ENCODE measurements around the gene NAP1L4.

The NAP1L4 gene

DNA sequence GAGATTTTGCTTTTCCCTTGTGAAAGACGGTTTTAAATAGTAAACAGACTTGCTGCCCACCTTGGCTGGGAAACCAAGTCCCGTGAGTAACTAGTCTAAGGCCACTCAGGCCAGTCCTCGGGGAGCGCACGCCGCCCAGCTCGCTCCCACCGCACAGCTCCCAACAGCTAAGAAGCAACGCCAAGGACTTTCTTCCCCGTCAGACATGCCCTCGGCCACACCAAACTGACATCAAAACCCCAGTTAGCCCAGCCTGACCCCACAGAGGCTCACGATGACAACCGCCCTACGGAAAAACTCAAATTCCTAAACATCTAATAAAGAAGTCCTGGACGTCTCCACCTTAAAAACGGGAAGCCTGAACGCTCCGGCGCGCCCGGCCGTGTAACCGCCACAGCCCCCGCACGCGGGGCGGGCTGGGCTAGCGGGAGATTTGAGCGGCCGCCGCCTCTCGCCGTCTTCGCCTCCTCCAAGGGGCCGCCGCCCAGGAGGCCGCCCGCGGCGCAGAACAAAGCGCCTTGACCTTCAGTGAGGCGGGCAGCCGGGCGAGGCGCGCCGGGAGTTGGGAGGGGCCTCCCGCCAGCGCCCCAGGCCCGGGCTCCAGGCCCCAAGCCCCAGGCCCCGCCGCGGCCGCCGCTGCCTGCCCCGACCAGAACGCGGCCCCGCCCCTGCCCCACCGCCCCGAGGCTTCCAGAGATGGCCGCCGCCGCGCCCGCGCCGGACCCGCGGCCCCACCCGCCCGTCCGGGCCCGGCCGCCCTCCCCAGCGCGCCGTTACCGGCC, 486 bp downstream of the NAP1L4 start:
- no peak for DNase-seq

DNA sequence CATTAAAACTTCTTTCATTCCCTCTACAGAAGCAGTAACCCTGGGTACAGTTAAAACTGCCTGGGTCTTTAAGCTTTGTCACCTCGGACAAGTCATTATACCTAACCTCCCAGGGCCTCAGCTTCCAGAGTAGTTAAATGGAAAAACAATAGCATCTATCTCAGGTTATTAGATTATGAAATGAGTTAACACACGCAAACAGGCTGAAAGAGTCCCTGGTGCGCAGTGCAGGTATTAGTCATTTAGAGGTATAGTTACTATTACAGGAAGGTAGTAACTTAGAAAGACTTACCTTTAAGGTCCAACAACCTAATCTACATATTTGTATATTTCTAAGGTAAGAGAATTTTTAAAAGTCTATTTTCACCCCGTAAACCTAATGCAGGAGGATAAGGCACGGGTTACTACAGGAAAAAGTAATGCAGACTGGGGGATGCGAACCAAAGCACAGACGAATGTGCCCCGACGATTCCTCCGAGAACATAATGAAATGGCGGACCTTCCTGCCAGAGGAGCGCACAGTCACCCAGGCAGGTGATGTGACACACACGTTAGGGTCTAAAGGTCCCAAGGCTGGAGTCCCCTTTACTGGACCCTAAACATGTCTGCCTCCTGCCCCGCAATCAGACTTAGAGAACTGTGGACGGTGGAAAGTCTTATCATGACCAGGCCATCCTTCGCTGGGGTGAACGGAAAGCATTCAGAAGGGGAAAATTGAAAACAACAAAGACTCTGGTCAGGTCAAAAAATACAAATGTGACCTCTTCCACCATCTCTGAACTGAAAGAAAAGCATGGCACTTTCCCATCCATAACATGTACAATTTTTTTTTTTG, 1.3 kb downstream of the NAP1L4 start:
- peak; percentile 48 for DNase-seq

DNA sequence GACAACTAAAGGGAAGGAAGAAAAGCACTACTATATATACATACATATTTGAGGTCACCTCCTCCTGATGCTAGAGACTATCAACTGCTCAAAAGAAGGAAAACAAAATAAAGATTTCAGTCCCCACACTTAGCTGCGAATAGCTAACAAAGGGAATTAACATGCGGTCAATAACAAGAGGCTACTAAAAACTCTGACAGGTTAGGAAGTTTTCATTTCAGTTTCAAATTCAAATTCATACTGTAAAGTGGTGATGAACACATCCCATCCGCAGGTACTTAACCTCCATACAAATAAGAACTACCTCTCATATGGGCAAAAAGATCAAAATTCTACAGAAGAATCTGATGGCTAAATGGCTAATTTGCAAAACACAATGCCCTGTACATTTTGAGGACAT, 2.6 kb downstream of the NAP1L4 start:
- no peak for DNase-seq

DNA sequence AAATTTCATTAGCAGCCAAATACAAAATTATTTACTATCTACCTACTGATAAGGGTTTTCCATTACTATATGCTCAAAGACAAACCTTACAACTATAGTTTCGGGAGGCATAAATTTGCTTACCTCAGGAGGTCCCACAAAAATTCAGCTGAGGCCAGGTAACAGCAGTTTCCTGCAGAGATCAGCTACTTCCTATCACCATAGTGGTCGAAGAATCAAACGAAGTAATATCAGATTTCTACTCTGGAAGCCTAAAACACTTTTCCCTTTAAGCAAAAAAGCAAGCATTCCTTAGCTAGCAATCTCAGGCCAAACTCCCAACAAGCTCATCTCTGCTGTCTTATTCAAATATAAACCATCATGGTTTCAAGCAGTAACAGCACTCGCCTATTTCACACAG, 3.1 kb downstream of the NAP1L4 start:
- DNase-seq: no peak

DNA sequence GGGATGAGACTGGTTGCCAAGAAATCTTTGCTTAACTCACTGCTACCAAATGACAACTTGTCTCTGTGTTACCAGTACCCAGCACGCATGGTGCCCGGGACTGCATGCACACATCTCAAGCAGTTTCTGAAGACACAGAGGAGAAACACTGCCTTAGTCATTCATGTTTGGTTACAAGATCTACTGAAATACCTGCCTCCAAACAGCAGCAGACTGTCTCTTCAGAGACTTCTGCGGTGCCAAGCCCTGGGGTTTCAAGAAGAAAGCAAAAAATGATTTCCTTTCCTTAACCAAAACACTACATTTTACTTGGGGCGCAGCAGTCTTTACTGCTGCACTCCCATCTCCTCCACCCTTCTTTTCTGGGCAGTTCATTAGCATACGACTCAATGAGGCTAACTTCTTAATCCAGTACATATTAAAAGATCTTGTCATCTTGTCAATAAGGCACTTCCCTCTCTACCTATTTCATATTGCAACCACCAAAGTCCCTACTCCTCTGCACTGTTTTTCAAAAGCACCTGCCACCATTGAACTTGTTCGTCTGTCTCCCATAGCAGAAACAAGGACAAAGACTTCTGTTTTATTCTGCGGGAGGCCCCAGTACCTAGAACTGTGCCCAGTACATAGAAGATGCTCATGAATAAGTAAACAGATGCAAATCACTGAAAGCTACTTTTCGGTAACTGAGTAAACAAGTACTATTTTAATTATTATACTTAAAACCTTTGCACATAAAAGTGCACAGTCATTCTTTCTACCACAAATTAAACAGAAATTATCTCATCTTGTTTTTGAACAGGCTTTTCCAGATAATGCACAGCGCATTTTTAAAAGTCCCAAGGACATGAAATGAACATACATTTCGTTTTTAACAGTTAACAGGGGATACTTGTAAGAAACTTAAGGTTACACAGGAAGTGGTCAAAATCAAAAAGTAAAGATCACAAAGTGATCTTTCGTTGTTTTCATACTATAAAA, 4.0 kb downstream of the NAP1L4 start:
- DNase-seq: peak; percentile 60

DNA sequence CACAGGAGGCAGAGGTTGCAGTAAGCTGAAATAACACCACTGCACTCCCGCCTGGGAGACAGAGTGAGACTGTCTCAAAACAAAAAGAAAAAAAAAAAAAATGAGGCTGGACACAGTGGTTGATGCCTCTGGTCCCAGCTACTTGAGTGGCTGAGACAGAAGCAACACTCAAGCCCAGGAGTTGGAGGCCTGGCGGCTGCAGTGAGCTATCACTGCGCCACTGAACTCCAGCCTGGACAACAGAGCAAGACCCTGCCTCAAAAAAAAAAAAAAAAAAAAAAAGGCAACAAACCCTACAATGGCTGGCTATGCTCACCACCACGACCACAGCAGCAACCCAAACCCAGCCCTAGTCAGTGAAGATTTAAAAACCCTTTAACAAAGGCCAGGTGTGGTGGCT, 8.2 kb downstream of the NAP1L4 start:
- DNase-seq: no peak

DNA sequence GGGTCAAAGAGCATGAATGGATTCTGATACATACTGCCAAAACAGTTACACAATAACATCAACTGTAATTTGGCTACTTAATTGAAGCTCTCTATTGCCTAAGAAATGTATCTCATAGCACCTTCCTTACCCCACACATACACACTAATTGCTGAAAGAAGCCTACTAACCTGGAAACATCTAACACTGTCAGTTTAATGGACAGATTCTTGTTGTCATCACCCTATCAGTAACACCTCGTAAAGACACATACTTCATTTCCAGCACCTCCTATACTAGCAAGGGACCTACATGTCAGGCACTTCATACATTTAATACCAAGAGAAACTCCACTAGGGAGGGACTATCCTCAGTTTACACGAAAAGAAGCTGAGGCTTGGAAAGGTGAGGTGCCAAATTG, 9.9 kb downstream of the NAP1L4 start:
- no peak for DNase-seq

DNA sequence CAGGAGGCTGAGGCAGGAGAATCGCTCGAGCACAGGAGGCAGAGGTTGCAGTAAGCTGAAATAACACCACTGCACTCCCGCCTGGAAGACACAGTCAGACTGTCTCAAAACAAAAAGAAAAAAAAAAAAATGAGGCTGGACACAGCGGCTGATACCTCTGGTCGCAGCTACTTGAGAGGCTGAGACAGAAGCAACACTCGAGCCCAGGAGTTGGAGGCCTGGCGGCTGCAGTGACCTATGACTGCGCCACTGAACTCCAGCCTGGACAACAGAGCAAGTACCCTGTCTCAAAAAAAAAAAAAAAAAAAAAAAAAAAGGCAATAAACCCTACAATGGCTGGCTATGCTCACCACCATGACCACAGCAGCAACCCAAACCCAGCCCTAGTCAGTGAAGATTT, 11.0 kb downstream of the NAP1L4 start:
- DNase-seq: no peak

DNA sequence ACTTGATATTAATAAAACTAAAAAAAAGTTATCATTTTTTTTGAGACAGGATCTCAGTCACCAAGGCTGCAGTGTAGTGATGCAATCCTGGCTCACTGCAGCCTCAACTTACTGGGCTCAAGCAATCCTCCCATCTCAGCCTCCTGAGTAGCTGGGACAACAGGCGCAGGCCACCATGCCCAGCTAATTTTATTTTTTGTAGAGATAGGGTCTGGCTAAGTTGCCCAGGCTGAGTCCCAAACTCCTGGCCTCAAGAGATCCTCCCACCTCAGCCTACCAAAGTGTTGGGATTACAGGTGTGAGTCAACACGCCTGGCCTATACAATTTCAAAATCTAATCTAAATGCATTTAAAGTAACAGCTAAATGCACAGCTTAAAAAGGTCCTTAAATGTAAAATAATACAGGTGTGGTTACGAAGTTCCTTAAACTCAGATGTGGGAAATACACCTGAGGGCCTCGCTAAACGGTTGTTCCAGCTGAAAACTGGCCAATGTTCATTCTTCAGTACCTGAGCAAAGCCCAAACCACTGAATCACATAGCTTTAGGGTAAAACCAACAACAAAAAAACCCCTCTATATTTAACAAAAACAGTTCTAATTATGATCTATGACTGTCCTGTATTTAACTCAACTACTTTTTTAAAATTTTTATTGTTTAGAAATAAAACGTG, 11.8 kb downstream of the NAP1L4 start:
- DNase-seq: no peak

DNA sequence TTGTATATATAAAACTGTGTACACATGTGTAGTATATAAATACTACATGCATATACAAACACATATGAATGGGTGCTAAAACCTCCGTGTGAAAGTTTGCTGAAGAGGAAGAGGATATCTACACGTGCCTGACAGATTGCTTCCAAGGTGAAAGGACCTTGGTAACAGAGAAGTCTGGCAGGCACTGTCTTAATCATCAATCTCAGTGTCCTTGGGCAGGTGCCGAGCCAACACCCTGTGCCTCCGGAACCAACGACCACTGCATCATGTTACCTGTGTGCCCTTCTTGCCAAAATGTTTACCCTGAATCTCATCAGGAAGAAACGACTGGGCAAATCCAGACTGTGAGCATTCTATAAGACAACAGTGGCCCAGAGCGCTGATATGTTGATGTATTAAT, 15.0 kb downstream of the NAP1L4 start:
- DNase-seq: no peak

DNA sequence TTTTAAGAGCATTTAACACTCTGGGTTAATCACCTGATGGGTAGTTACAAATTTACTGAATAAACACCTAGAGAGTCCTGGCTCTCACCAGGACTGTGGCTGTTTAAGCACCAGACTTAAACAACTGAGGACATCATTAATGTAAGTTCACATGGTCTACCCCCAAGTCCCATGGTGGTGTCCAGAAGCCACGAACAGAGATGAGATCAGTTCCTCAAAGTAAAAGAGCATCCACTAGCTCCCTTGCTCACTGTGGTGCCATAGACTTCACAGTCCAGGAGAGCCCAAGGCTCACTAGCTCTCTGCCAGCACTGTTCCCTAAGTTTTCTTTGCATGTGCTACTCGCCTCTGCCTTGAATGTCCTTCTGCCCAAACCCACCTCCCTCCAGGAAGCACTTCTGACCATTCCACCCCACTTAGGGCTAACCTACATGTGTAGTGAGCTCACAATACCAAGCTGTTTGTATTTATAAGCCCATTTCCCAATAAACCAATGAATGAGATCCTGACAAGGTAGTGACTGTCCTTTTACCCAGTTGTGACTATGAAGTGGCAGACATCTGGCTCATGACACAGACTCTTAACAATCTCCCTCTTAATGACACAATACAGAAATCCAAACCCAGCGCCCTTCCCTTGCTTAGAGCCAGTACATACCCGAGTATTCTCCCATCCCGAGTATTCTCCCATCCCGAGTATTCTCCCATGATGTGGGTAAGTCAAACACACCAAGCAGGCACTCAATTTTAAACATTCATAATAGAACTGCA, 15.7 kb downstream of the NAP1L4 start:
- no peak for DNase-seq

DNA sequence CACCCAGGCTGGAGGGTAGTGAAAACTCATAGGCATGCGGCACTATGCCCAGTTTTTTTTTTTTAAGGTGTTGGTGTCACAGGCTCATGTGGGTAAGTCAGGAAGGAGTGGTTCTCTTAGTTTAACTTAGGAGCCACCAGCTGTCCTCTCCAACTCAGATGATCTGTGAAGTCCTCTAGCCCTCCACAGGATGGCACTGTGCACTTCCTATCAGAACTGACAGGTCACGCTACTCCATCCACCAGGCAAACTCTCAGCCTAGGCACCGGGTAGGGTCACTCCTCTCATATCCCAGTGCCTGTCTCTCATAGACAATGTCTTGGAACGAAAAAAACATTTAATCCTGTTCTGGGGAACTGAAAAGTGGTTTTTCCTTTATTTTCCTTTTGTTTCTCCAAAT, 16.5 kb downstream of the NAP1L4 start:
- DNase-seq: peak; percentile 40

DNA sequence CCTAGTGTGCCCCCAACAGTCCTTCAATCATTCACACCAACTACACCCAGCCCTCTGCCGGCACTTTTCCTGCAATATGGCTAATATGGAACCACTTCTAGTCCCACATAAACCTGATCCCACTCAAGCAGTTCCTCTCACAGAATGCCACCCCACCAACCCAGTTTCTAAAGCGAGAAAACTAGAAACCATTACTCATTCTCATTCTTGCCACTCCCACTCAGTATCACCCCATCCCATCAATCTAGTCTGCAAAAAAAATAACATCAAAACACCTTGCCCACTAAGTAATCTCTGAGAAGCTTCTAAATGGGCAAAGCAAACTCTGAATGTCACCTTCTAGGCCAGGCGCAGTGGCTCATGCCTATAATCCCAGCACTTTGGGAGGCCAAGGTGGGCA, 17.9 kb downstream of the NAP1L4 start:
- DNase-seq: no peak

DNA sequence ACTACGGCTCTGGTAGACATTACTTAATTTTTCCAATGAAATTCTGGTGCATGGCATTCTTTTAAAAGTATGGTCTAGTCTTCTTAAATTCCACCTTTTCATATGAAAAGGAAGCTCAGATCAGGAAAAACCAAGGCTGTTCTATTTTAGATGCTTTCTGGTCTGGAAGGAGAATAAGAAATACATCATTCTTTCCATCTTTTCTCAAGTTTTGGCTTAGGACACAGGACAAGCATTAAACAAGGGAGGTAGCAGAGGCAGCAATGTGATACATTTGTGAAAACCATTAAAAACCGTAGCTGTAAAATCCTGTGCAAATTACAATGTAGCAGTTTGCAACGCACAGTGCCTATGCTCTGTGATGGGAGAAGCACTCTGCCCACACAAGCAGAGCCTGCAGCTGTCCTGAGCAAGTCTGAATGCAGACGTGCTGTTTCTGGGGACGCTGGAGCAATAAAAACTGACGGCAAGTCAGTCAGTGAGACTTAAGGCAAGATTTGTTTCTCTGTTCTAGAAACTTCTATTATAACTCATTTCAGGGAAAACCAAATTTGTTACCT, 23.7 kb downstream of the NAP1L4 start:
- DNase-seq: no peak

DNA sequence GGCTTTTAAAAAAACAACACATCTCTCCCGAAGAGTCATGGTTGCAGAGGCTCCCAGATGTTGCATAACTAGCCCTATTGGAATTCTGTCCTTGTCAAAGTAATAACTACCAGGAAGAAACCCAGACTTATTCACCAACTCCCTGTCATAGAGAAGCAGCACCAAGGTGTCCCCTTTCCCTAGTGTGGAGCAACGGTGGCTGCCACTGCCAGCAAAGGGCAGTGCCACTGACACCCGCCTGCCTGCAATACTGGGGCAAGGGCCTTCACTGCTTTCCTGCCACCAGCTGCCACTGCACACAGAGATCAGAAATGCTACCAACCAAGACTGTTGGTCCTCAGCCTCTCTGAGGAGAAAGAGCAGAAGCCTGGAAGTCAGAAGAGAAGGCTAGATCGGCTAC, 27.3 kb downstream of the NAP1L4 start:
- DNase-seq: no peak

DNA sequence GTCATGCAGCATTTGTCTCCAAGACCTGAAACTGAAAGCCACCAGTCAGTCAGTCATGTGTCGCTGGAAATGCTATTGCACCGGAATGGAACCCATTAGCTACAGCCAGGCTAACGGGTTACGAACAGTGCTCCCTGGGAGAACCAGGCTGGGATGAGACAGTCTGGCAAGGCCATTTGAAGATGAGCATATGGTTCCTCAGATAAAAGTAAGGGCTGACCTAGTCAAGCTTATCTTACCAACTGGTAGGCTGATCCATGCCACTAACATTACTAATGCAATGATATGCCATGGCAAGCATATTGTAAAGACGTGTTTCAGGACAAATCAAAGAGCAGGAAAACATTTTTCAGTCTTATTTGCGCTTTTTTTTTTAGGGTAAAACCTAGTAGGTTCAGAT, 28.4 kb downstream of the NAP1L4 start:
- no peak for DNase-seq

DNA sequence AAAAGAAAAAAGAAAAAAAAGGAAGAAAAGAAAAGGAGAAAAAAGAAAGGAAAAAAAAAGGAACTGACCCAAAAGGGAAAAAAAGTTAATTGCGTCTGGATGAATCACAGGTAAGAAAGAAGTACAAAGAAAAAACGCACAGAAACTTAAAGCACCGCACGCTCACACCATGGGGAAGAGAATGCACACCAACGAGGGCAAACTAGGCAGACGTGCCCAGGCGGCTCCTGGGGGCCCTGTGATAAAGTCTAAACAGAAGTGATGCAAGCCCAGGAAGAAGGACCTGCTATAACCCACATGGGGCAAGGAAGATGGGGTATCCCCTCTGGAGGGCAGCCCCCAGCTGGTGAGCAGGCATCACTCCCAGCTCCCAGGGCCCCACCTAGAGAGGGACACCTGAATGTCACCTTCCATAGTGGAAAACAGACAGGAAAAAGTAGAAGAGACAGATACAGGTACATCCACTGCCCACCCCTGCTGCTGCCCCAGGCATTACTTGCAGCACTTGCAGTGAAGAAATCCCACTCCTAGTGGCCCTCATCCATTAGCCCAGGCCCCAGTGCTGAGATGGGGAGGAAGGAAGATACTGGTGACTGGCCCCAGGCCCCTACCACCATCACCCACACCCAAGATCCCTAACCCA, 28.9 kb downstream of the NAP1L4 start:
- no peak for DNase-seq

DNA sequence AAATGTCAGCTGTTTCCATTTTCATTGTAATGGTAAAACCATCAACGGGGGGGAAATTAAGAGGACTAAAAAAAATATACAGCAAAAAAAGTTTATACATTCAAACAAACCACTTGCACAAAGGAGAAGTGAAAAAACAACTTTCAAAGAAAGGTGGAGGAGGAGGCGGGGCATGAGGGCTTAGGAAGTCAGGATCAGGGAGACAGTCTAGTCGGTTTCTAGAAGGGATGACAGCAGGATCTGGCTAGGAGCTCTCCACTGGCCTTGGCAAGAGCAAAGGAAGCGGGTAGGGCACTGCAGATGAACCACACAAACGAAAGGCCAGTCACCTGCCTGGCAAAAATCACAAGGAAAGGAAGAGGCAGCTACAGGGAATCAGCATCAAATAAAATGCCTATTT, 31.0 kb downstream of the NAP1L4 start:
- DNase-seq: no peak

DNA sequence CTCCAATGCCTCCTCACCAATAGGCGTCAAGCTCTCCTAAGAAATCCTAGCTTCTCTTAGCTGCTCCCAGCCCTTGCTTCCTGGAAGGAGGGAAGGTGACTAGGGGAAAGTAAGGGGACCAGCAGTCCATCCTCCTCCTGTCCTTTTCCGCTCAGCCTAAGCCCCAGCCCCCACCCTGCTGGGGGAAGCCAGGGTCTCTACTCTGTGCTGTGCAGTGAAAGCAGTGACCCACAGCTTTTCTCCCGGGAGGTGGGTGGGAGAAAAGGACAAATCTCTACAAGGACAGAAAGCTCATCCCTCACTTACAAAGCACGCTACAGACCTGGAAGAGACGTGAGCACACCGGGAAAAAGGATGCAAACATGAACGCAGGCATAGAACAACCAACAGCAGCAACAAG, 32.0 kb downstream of the NAP1L4 start:
- DNase-seq: no peak

DNA sequence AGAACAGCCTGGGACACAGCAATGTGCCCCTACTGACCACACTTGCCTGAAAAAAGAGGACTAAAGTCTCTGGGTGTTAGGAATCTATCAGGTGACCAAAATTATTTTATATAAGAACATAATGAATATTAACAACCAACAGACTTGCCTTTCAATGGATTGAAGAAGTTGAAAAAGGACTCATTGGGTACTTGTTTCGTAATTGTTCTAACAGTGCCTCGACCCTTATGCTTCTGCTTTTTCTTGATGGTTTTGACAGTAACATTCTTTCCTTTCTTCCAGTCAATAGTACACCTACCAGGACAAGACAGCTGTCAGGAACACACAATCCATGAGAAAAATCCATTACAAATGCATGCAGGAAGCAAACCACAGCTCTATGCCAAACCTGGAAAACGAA, 33.9 kb downstream of the NAP1L4 start:
- DNase-seq: no peak

DNA sequence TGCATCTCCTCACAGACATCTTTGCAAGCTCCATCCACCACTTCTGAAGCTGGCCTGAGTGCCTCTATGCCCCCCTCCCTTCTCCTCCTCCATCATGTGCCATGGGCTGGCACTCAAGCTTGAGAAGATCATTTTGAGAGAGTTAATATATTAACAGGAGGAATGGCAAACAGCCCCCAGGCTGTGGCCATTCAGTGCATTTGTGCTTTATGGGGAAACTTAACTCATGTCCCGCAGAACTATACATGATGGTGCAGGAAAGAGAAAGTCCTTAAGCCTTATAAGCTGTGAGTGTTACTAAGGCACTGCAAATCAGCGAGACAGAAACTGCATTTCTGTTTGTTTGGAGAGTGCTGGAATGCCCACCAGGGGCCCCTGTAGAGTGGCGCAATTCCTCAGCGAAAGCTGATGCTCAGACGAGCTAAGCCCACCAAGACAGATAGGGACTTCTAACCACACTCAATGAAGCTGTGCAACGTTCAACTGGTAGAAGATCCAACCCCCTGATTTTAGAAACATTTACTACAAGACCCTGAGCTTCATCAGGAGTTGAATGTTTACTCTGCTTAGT, 36.1 kb downstream of the NAP1L4 start:
- no peak for DNase-seq
